ENCODE data around the gene RAPGEF1. TPM values are rescaled to one million over a fixed set of nuclear protein-coding genes. Genes with fewer than 3 reads are reported as not detected.

RAPGEF1 gene
- total RNA-seq, 2 donors from 2014 or later = 61.2 to 75.0 TPM

GRCh38 chr9:131624636-131625507, 115.0 kb downstream of the RAPGEF1 start:
- DNase-seq (no peak), ATAC-seq (no peak)
- intact Hi-C loops (cut with DNase I, micrococcal nuclease) = no loop called here

- intact Hi-C loops (cut with DNase I, micrococcal nuclease) = no loop called here
- DNase-seq (no peak), ATAC-seq (no peak)
Observed at GRCh38 chr9:131623655-131624330, 116.1 kb downstream of the RAPGEF1 start.

- intact Hi-C loops (cut with DNase I, micrococcal nuclease) = no loop called here
- DNase-seq = no peak
- ATAC-seq = no peak
Observed at GRCh38 chr9:131622523-131622922, 117.4 kb downstream of the RAPGEF1 start.

GRCh38 chr9:131621551-131622358, 118.1 kb downstream of the RAPGEF1 start:
- DNase-seq (peak in 1 of 2 donors; percentile 25), ATAC-seq (no peak)
- intact Hi-C loops (cut with DNase I, micrococcal nuclease) = no loop called here

- no peak for ATAC-seq
- intact Hi-C loops (cut with DNase I, micrococcal nuclease) = no loop called here
- no peak for DNase-seq
Observed at GRCh38 chr9:131620764-131621520, 118.9 kb downstream of the RAPGEF1 start.

GRCh38 chr9:131619680-131620079, 120.2 kb downstream of the RAPGEF1 start:
- DNase-seq (no peak), ATAC-seq (peak; percentile 66)
- intact Hi-C loops (cut with DNase I, micrococcal nuclease) = no loop called here

- intact Hi-C loops (cut with DNase I, micrococcal nuclease) = no loop called here
- ATAC-seq = no peak
Observed at GRCh38 chr9:131618785-131619184, 121.1 kb downstream of the RAPGEF1 start.

GRCh38 chr9:131618071-131618479, 121.8 kb downstream of the RAPGEF1 start:
- DNase-seq (no peak), ATAC-seq (no peak)
- intact Hi-C loops (cut with DNase I, micrococcal nuclease) = no loop called here

More at GRCh38 chr9:131618785-131619184, 121.1 kb downstream of the RAPGEF1 start:
- no peak for DNase-seq

GRCh38 chr9:131617611-131618010, 122.3 kb downstream of the RAPGEF1 start:
- DNase-seq (no peak), ATAC-seq (no peak)
- intact Hi-C loops (cut with DNase I, micrococcal nuclease) = no loop called here

- DNase-seq = no peak
- no peak for ATAC-seq
- intact Hi-C loops (cut with DNase I, micrococcal nuclease) = no loop called here
Observed at GRCh38 chr9:131616983-131617604, 122.8 kb downstream of the RAPGEF1 start.

GRCh38 chr9:131614340-131614915, 125.4 kb downstream of the RAPGEF1 start:
- no peak for DNase-seq
- intact Hi-C loops (cut with DNase I, micrococcal nuclease) = no loop called here
- ATAC-seq = no peak

GRCh38 chr9:131613921-131614320, 126.0 kb downstream of the RAPGEF1 start:
- intact Hi-C loops (cut with DNase I, micrococcal nuclease) = no loop called here
- ATAC-seq (no peak), DNase-seq (no peak)

- ATAC-seq (no peak), DNase-seq (no peak)
- intact Hi-C loops (cut with DNase I, micrococcal nuclease) = no loop called here
Observed at GRCh38 chr9:131612851-131613250, 127.0 kb downstream of the RAPGEF1 start.

- DNase-seq (no peak), ATAC-seq (no peak)
- intact Hi-C loops (cut with DNase I, micrococcal nuclease) = no loop called here
Observed at GRCh38 chr9:131611586-131612315, 128.1 kb downstream of the RAPGEF1 start.

GRCh38 chr9:131610231-131610761, 129.6 kb downstream of the RAPGEF1 start:
- ATAC-seq (no peak), DNase-seq (no peak)
- intact Hi-C loops (cut with DNase I, micrococcal nuclease) = no loop called here

- no peak for ATAC-seq
Observed at GRCh38 chr9:131609099-131609830, 130.6 kb downstream of the RAPGEF1 start.

More at GRCh38 chr9:131609099-131609830, 130.6 kb downstream of the RAPGEF1 start:
- DNase-seq = peak in 1 of 2 donors; percentile 34
- intact Hi-C loops (cut with DNase I, micrococcal nuclease) = no loop called here
